Measurements from ENCODE around the gene MLX. TPM values are rescaled to one million over a fixed set of nuclear protein-coding genes. Genes with fewer than 3 reads are reported as not detected.
A peak's percentile ranks its signal among the peaks of the same experiment; 100 is the strongest.

MLX gene, protein sequence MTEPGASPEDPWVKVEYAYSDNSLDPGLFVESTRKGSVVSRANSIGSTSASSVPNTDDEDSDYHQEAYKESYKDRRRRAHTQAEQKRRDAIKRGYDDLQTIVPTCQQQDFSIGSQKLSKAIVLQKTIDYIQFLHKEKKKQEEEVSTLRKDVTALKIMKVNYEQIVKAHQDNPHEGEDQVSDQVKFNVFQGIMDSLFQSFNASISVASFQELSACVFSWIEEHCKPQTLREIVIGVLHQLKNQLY
- 54.8 and 60.0 TPM in 2 replicates for total RNA-seq

DNA sequence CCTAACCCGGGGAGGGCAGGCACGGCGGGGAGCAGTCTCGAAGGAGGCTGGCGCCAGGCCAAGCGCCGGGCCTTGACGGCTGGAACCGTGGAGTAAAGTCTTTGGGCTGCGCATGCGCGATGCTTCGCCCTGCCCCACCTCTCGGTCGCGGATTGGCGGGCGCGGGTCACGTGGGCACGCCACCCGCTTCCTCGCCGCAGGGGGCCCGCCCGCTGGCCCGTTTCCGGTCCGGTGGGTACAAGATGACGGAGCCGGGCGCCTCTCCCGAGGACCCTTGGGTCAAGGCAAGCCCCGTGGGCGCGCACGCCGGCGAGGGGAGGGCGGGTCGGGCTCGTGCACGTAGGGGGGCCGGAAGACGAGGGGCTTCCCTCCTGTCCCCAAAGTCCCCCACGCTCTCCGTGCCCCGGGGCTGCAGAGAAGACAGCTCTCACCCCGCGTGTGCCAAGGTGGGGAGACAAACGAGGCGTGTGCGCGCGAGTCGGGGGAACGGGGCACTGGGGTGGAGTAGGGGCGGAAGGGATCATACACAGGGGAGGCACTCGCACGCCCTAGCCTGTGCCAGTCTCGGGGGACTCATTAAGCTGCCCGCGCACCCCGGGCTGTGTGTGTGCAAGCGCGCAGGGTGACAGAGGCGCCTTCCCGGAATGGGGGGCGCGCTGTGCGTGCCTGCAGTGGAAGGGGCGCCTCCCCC lies at the start of gene MLX:
TSS of gene MLX (plus strand) at position 218 of the 691 bp plus-strand sequence. CDS start at position 243, 25 bp downstream.
- peak within 1 kb of the TSS; percentile 86 for H3K4me3 Mint-ChIP-seq (ENCODE audit: low read depth)
- no peaks in the 10 kb centered on the region for H3K9me3 Mint-ChIP-seq
- no peaks in the 10 kb centered on the region for H3K27me3 Mint-ChIP-seq (ENCODE audit: low read depth)
- DNase-seq (ENCODE audit: low spot score) = peak; percentile 89
- peaks cover 33% of the 10 kb centered on the region for H3K4me1 Mint-ChIP-seq (ENCODE audit: low read depth)
- peak within 1 kb of the TSS; percentile 80 for H3K27ac Mint-ChIP-seq
- H3K36me3 Mint-ChIP-seq (ENCODE audit: low read depth) = peaks cover 76% of the 10 kb centered on the region
- intact Hi-C loops (cut with micrococcal nuclease) = loop anchor here (1.0 kb wide), 1 partner anchor 10 kb away; the partner anchor contains the start of gene PSMC3IP

DNA sequence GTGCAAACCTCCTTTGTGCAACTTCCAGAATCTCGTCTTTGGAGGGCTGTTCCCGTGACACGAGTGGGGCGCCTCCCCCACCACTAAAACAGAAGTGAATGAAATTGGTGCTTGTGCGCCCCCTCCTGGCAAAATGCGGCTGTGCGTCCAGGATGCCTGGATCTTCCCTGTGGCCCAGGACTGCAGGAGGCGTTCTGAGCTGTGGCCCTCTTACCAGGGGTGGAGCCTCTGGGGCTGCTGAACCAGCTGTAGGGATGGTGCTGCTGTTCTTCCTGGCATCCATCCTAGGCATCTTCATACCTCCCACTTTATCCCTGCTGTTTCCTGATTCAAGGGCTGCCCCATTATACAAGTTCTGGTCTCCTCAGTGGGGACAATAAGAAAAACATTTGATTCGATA lies 49.4 kb upstream of the MLX start:
- no peak overlapping the region for H3K4me3 Mint-ChIP-seq (ENCODE audit: low read depth)
- no peaks in the 10 kb centered on the region for H3K9me3 Mint-ChIP-seq
- DNase-seq (ENCODE audit: low spot score) = peak; percentile 73
- H3K4me1 Mint-ChIP-seq (ENCODE audit: low read depth) = no peaks in the 10 kb centered on the region
- no peaks in the 10 kb centered on the region for H3K36me3 Mint-ChIP-seq (ENCODE audit: low read depth)
- intact Hi-C loops (cut with micrococcal nuclease) = loop anchor here (2.0 to 5.0 kb wide), 3 partner anchors 55 to 89 kb away; no protein-coding TSS in a partner anchor
- H3K27me3 Mint-ChIP-seq (ENCODE audit: low read depth) = peaks cover 8% of the 10 kb centered on the region
- H3K27ac Mint-ChIP-seq = no peak overlapping the region

DNA sequence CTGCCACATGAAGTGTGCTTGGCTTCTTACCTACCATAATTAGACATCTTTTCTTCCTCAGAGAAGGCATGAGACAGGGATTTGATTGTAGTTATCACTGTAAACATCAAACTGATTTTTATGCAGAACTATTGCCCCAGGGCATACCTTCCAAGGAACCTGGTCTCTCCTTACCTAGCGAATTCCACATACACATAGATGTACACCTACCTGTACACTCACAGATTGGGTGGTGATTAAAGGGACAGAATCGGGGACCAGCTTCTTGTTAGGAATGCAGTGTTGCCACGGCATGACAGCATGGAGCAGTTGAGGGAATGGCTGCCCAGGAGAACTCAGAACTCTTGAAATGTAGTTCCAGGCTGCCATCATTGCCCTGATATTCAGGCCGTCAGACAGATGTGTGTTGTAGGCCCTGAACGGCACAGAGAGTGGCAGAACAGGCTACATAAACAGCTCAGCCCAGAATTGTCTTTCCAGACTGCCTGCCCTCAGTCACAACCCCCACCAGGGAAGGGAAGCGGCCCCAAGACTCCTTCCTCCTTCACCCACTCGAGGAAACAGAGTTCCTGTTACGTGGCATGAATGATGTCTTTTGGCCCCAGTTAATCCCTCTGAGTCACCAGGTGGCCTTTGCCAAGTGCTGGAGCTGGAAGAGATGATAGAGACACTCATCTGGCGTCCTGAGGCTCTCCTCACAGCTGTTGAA lies 48.7 kb upstream of the MLX start:
- H3K36me3 Mint-ChIP-seq (ENCODE audit: low read depth) = no peaks in the 10 kb centered on the region
- DNase-seq (ENCODE audit: low spot score) = no peak
- no peaks in the 10 kb centered on the region for H3K9me3 Mint-ChIP-seq
- peaks cover 2% of the 10 kb centered on the region for H3K4me1 Mint-ChIP-seq (ENCODE audit: low read depth)
- no peak overlapping the region for H3K27ac Mint-ChIP-seq
- H3K4me3 Mint-ChIP-seq (ENCODE audit: low read depth) = no peak overlapping the region
- peaks cover 8% of the 10 kb centered on the region for H3K27me3 Mint-ChIP-seq (ENCODE audit: low read depth)
- intact Hi-C loops (cut with micrococcal nuclease) = loop anchor here (5.0 kb wide), 1 partner anchor 56 kb away; no protein-coding TSS in a partner anchor

DNA sequence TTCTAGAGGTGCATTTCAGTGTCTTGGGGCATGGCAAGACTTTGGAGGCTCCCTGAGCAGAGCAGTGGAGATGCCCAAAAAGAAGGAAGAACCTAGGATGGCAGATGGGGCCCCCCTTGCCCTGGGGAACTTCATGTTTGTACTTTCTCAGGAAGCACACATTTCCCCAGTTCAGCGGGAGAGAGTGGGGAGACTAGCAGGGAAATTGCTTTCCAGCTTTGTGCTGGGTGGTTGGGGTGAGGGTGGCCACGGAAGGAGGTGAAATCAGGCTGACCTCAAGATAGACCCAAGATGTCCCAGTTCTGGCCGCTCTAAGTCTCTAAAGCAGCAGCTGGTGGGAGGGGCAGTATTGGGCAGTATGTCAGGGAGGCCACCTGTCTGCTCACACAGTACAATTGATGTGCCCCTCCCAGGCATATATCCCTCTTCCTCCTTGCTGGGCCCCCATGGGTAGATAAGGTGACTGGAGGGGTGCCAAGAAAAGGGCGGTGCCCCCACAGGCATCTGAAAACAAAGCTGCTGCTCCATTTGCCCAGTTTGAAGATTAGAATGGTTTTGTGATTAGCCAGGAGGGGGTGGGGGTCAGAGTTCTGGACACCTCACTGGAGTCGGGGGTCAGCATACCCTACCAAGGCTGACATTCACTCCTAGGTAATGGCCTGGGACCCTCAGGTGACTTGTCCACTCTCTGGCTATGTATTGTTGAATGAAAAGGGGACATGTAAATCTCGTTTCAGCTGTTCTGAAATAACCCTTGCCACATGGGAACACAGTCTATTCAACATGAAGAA lies 48.0 kb upstream of the MLX start:
- Mint-ChIP-seq H3K9me3 (no peaks in the 10 kb centered on the region), H3K27me3 (ENCODE audit: low read depth) (peaks cover 8% of the 10 kb centered on the region), H3K36me3 (ENCODE audit: low read depth) (no peaks in the 10 kb centered on the region), H3K4me1 (ENCODE audit: low read depth) (peaks cover 5% of the 10 kb centered on the region), H3K27ac (no peak overlapping the region), H3K4me3 (ENCODE audit: low read depth) (no peak overlapping the region)
- no peak for DNase-seq (ENCODE audit: low spot score)
- intact Hi-C loops (cut with micrococcal nuclease) = loop anchor here (5.0 kb wide), 1 partner anchor 57 kb away; no protein-coding TSS in a partner anchor

DNA sequence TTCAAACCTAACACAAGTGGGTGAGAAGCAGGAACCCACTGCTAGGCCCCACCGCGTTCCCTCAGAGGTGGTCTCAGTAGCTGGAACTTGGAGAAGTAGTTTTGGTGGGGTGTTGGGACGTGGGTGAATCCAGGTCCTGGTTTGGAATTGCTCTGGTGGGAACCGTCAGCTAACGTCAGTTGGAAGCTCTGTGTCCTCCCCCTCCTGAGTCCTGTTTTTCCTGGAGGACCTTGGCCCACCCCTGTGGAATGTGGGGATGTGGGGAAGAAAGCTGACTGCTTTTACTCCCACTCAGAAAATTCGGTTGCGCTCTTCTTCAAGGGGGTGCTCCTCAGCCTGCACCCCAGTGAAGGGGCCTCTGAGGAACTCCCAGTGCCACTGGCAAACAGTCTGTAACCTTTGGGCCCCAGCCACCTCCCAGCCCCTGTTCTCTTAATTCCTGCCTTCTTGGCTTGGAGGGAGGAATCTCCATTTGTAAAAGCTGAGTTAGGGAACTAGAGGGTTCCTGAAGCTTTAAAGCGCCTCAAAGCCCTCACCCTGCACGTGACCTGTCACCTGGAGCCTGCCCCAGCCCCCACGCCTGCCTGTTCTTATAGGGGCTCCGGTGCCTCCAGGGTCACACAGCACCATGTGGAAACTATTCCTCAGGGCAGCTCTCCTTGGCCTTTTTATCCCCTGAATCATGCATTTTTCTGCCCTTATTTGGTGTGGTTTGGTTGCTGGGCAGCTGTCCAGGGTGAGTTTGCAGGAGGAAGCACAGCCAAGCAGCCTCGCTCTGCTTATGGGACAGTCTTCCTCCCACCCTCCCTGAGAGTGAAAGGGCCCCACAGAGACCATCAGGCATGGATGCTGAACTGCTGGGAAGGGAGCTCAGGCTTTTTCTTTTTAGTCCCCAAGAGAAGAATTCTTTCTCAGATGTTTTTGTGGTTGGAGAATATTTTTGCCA lies 47.1 kb upstream of the MLX start:
- peaks cover 8% of the 10 kb centered on the region for H3K27me3 Mint-ChIP-seq (ENCODE audit: low read depth)
- H3K4me3 Mint-ChIP-seq (ENCODE audit: low read depth) = no peak overlapping the region
- DNase-seq (ENCODE audit: low spot score) = no peak
- peaks cover 5% of the 10 kb centered on the region for H3K4me1 Mint-ChIP-seq (ENCODE audit: low read depth)
- no peaks in the 10 kb centered on the region for H3K36me3 Mint-ChIP-seq (ENCODE audit: low read depth)
- intact Hi-C loops (cut with micrococcal nuclease) = loop anchor here (5.0 to 10.0 kb wide), 3 partner anchors 58 to 205 kb away; no protein-coding TSS in a partner anchor
- no peaks in the 10 kb centered on the region for H3K9me3 Mint-ChIP-seq
- H3K27ac Mint-ChIP-seq = no peak overlapping the region

DNA sequence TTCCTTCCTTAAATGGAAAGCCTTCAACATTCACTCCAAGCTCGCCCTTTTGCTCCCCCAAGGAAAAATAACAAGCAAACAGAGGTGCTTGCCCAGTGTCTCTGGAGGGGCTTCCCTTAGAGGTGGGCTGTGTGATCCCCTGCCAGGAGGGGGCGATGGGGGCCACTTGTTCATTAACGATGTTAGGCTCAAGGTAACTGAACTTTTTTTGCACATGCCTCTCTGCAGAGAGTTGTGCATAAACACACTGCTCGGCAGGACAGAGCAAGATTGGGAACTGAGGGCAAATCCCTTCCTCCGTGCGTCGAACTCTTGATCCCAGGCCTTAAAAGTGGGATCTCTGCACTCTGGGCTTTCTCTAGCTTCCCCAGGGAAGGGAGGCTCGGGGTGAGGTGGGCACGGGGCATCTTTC lies 46.4 kb upstream of the MLX start:
- no peaks in the 10 kb centered on the region for H3K9me3 Mint-ChIP-seq
- H3K27ac Mint-ChIP-seq = no peak overlapping the region
- intact Hi-C loops (cut with micrococcal nuclease) = loop anchor here (10.0 kb wide), 2 partner anchors 116 to 206 kb away; no protein-coding TSS in a partner anchor
- no peak for DNase-seq (ENCODE audit: low spot score)
- H3K4me3 Mint-ChIP-seq (ENCODE audit: low read depth) = no peak overlapping the region
- peaks cover 5% of the 10 kb centered on the region for H3K4me1 Mint-ChIP-seq (ENCODE audit: low read depth)
- H3K36me3 Mint-ChIP-seq (ENCODE audit: low read depth) = no peaks in the 10 kb centered on the region
- peaks cover 10% of the 10 kb centered on the region for H3K27me3 Mint-ChIP-seq (ENCODE audit: low read depth)

DNA sequence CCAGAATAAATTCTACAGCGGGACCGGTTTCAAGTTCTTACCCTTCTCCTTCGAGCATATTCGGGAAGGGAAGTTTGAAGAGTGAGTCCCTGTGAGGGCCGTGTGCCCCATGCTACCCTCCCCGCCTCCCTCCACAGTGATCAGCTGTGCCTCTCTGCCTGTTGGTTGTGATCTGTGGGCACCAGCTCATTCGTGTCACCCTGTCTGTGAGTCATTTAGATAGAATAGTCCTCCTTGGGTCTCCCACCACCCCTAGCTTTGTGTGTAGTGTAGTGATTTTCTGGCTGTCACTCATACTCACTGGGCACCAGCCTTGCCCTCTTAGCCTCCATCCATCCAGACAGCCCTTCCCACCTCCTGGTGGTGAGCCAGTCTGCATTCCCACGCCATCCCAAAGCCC lies 45.9 kb upstream of the MLX start:
- intact Hi-C loops (cut with micrococcal nuclease) = loop anchor here (10.0 kb wide), 2 partner anchors 116 to 206 kb away; no protein-coding TSS in a partner anchor
- DNase-seq (ENCODE audit: low spot score) = no peak
- Mint-ChIP-seq H3K4me1 (ENCODE audit: low read depth) (peaks cover 5% of the 10 kb centered on the region), H3K9me3 (no peaks in the 10 kb centered on the region), H3K27ac (no peak overlapping the region), H3K27me3 (ENCODE audit: low read depth) (peaks cover 10% of the 10 kb centered on the region), H3K4me3 (ENCODE audit: low read depth) (no peak overlapping the region), H3K36me3 (ENCODE audit: low read depth) (no peaks in the 10 kb centered on the region)

DNA sequence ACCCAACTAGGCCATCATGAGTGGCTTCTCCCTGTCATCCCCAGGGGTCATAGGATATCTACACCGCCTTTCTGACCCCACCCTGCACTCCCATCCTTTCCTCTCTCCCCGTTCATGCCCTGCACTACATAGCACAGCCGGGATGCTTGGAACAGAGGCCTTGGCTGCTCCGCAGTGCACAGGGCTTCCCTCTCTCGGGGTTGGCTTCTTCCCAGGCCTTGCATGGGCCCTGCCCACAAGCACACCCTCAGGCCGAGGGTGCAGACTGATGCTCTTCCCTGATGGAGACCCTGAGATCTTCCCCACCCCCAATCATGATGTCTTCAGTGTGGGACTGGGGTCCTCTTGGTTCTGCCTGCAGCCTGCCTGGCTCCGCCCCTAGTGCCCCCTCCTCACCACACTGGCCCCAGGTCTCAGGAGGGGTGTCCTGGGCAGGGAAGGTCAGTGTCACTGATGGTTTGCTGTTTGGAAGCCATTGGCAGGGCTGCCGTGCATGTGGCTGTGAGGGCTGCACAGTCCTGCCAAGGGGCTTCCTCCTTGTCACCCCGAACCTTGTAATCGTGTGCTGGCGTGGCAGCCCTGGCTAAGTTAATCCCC lies 45.1 kb upstream of the MLX start:
- Mint-ChIP-seq H3K4me3 (ENCODE audit: low read depth) (no peak overlapping the region), H3K27me3 (ENCODE audit: low read depth) (peaks cover 10% of the 10 kb centered on the region), H3K27ac (no peak overlapping the region), H3K36me3 (ENCODE audit: low read depth) (no peaks in the 10 kb centered on the region), H3K4me1 (ENCODE audit: low read depth) (peaks cover 5% of the 10 kb centered on the region), H3K9me3 (no peaks in the 10 kb centered on the region)
- intact Hi-C loops (cut with micrococcal nuclease) = loop anchor here (10.0 kb wide), 2 partner anchors 117 to 207 kb away; no protein-coding TSS in a partner anchor
- no peak for DNase-seq (ENCODE audit: low spot score)

DNA sequence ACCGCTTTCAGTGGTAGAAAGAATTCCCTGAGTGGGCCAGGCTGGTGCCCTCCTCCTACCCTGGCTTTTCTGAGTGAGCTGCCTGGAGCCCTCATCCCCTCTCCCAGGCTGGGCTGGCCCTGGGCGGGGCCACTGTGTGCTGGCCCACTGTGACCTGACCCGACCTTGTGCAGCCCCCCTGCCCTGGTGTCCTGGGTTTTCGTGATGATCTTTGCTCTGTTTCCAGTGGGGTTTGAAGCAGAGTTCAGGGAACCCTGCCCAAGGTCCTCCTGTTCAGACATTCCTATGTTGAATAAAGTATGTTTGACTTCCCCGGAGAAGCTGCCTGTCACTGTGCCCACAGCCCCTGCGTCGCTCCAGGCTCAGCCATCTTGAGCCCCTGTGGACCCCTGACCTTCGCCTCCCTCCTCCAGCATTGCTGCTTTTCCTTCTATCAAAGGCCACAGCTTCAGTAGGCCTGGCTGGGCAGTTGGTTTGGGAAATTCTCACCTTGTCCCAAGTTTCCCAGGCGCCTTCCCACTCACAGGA lies 44.6 kb upstream of the MLX start:
- Mint-ChIP-seq H3K9me3 (no peaks in the 10 kb centered on the region), H3K4me1 (ENCODE audit: low read depth) (peaks cover 8% of the 10 kb centered on the region), H3K4me3 (ENCODE audit: low read depth) (no peak overlapping the region), H3K27me3 (ENCODE audit: low read depth) (peaks cover 10% of the 10 kb centered on the region), H3K27ac (no peak overlapping the region), H3K36me3 (ENCODE audit: low read depth) (no peaks in the 10 kb centered on the region)
- intact Hi-C loops (cut with micrococcal nuclease) = loop anchor here (10.0 kb wide), 2 partner anchors 118 to 208 kb away; no protein-coding TSS in a partner anchor
- no peak for DNase-seq (ENCODE audit: low spot score)

DNA sequence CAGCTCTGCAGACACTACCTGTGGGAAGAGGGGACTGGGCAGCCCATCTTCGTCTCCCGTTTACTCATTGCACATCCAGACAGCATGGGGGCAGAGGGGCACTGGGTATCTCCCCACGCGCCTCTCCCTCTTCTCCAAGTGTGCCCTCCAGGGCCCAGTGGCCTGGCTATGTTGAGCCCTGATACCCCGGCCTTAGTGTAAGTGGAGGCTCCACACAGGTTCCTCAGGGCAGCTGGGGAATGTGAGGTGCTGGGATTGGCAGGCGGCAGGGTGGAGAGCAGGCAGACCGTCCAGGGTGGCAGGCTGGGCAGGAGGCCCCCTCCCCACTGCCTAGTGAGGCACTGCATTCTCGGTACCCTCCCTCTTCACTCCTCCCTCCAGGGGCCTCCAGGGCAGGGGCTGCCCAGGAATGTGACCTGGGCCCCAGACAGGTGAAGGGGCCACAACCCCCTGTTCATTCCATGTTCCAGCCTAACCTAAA lies 44.1 kb upstream of the MLX start:
- Mint-ChIP-seq H3K4me3 (ENCODE audit: low read depth) (no peak overlapping the region), H3K4me1 (ENCODE audit: low read depth) (peaks cover 9% of the 10 kb centered on the region)

More for the DNA sequence above, 44.1 kb upstream of the MLX start:
- Mint-ChIP-seq H3K9me3 (no peaks in the 10 kb centered on the region), H3K27me3 (ENCODE audit: low read depth) (peaks cover 10% of the 10 kb centered on the region), H3K27ac (no peak overlapping the region), H3K36me3 (ENCODE audit: low read depth) (no peaks in the 10 kb centered on the region)
- no peak for DNase-seq (ENCODE audit: low spot score)
- intact Hi-C loops (cut with micrococcal nuclease) = loop anchor here (10.0 kb wide), 2 partner anchors 118 to 208 kb away; no protein-coding TSS in a partner anchor

Measured in activated T-helper 2 cell treated with anti-CD3 and anti-CD28 coated beads, Interferon-gamma antibody, Interleukin-2, Interleukin-4, amounts not matched to agents 10 μg/mL and 5 μg/mL and 100 μg/mL, durations not matched to agents 14 hours and 24 hours and 36 hours (primary cell).